ENCODE results near the gene RANBP17.

The RANBP17 gene

GRCh38 chr5:171258737-171259415 lies 397.1 kb downstream of the RANBP17 start:
- no peak for DNase-seq (ENCODE audit: low read depth)
- in situ Hi-C loops (cut with HindIII; ENCODE audit: low sequenced_read_pairs) = no loop called here
- no peak for TF ChIP-seq CTCF (IDR thresholded peaks at IDR 0.05; ENCODE audit: low read depth, low read length, missing control alignments)
- no peak overlapping the region for H3K4me3 ChIP-seq (ENCODE audit: low read depth, low read length)

GRCh38 chr5:171261361-171261760 lies 399.5 kb downstream of the RANBP17 start:
- no peak for DNase-seq (ENCODE audit: low read depth)
- in situ Hi-C loops (cut with HindIII; ENCODE audit: low sequenced_read_pairs) = no loop called here
- H3K4me3 ChIP-seq (ENCODE audit: low read depth, low read length) = no peak overlapping the region
- no peak for TF ChIP-seq CTCF (IDR thresholded peaks at IDR 0.05; ENCODE audit: low read depth, low read length, missing control alignments)

- no peak for TF ChIP-seq CTCF (IDR thresholded peaks at IDR 0.05; ENCODE audit: low read depth, low read length, missing control alignments)
- no peak for DNase-seq (ENCODE audit: low read depth)
- H3K4me3 ChIP-seq (ENCODE audit: low read depth, low read length) = no peak overlapping the region
- in situ Hi-C loops (cut with HindIII; ENCODE audit: low sequenced_read_pairs) = no loop called here
Observed at GRCh38 chr5:171261904-171262303, 400.1 kb downstream of the RANBP17 start.

GRCh38 chr5:171263181-171263580 lies 401.4 kb downstream of the RANBP17 start:
- no peak for TF ChIP-seq CTCF (IDR thresholded peaks at IDR 0.05; ENCODE audit: low read depth, low read length, missing control alignments)
- DNase-seq (ENCODE audit: low read depth) = no peak
- in situ Hi-C loops (cut with HindIII; ENCODE audit: low sequenced_read_pairs) = no loop called here
- H3K4me3 ChIP-seq (ENCODE audit: low read depth, low read length) = no peak overlapping the region

GRCh38 chr5:171264843-171265242 lies 403.0 kb downstream of the RANBP17 start:
- TF ChIP-seq CTCF (IDR thresholded peaks at IDR 0.05; ENCODE audit: low read depth, low read length, missing control alignments) = no peak
- no peak for DNase-seq (ENCODE audit: low read depth)
- in situ Hi-C loops (cut with HindIII; ENCODE audit: low sequenced_read_pairs) = no loop called here
- H3K4me3 ChIP-seq (ENCODE audit: low read depth, low read length) = no peak overlapping the region

- H3K4me3 ChIP-seq (ENCODE audit: low read depth, low read length) = no peak overlapping the region
- in situ Hi-C loops (cut with HindIII; ENCODE audit: low sequenced_read_pairs) = no loop called here
- DNase-seq (ENCODE audit: low read depth) = no peak
- no peak for TF ChIP-seq CTCF (IDR thresholded peaks at IDR 0.05; ENCODE audit: low read depth, low read length, missing control alignments)
Observed at GRCh38 chr5:171268700-171269620, 407.1 kb downstream of the RANBP17 start.

All from astrocyte of the cerebellum (primary cell).